GM23338 (cell line): ENCODE measurements around the gene MYO18B.

Experiments
- CREB1 ChIP-seq: fragments of 250-450 bp; sonication (Bioruptor Pico); IDR thresholded peaks from 2 replicates; pipeline ENCODE4 v1.5.0; 2020; ENCODE audit warnings: low read depth, mild to moderate bottlenecking, moderate library complexity
- CTCF ChIP-seq, 2 experiments: fragments of 200-600 bp in 1 of 2; sonication (generic) in 1 of 2; conservative IDR thresholded peaks; 2 replicates each; pipeline versions ENCODE4 v1.5.1 to v1.6.1; 2016 to 2017; ENCODE audit warnings: antibody characterized with exemption in 2 of 2, low read depth in 2 of 2, mild to moderate bottlenecking in 2 of 2, moderate library complexity in 1 of 2
- EZH2 ChIP-seq: fragments of 200-600 bp; sonication (generic); IDR thresholded peaks from one replicate; pipeline ENCODE4 v1.8.0; 2017; ENCODE audit warnings: antibody characterized with exemption, mild to moderate bottlenecking, low read depth; ENCODE audit not compliant: unreplicated experiment
- EZH2phosphoT487 ChIP-seq: fragments of 200-600 bp; sonication (generic); IDR thresholded peaks from one replicate; pipeline ENCODE4 v1.8.1; 2018; ENCODE audit warnings: antibody characterized with exemption; ENCODE audit not compliant: unreplicated experiment
- JUNB ChIP-seq: IDR thresholded peaks from one replicate; pipeline ENCODE4 v1.6.1; 2016; ENCODE audit warnings: antibody characterized with exemption; ENCODE audit not compliant: unreplicated experiment
- NANOG ChIP-seq: IDR thresholded peaks from 2 replicates; pipeline ENCODE4 v1.6.1; 2016; ENCODE audit warnings: antibody characterized with exemption, borderline replicate concordance
- POLR2AphosphoS5 ChIP-seq: IDR thresholded peaks from 2 replicates; pipeline ENCODE4 v1.6.1; 2016; ENCODE audit warnings: antibody characterized with exemption, low read depth
- REST ChIP-seq: IDR thresholded peaks from one replicate; pipeline ENCODE4 v1.6.1; 2018; ENCODE audit warnings: antibody characterized with exemption; ENCODE audit not compliant: unreplicated experiment
- STAT1 ChIP-seq: IDR thresholded peaks from one replicate; pipeline ENCODE4 v1.6.1; 2016; ENCODE audit warnings: antibody characterized with exemption; ENCODE audit not compliant: unreplicated experiment
- ZNF114 ChIP-seq: fragments of 250-450 bp; sonication (Bioruptor Pico); IDR thresholded peaks from 2 replicates; pipeline ENCODE4 v1.5.0; 2020; ENCODE audit warnings: mild to moderate bottlenecking, moderate library complexity
- ZNF331 ChIP-seq: fragments of 250-450 bp; sonication (Bioruptor Pico); IDR thresholded peaks from 2 replicates; pipeline ENCODE4 v1.5.0; 2020; ENCODE audit warnings: low read depth, mild to moderate bottlenecking, moderate library complexity
- ZNF462 ChIP-seq: fragments of 250-450 bp; sonication (Bioruptor Pico); IDR thresholded peaks from 2 replicates; pipeline ENCODE4 v1.5.0; 2020; ENCODE audit warnings: mild to moderate bottlenecking, moderate library complexity
- TF ChIP-seq, protein P1 (sequence below): IDR thresholded peaks from 2 replicates; pipeline ENCODE4 v1.6.1; 2016; ENCODE audit warnings: antibody characterized with exemption

- TF ChIP-seq CTCF (conservative IDR thresholded peaks at IDR 0.05; ENCODE audit: low read depth in 2 of 2): no peak
- TF ChIP-seq REST: no peak
- TF ChIP-seq EZH2: no peak
- no peak for TF ChIP-seq POLR2AphosphoS5
- no peak for TF ChIP-seq EZH2phosphoT487
- no peak for TF ChIP-seq JUNB
- no peak for TF ChIP-seq ZNF331 (CRISPR knock-in tag)
- no peak for TF ChIP-seq CREB1 (CRISPR knock-in tag)
- TF ChIP-seq, protein P1, sequence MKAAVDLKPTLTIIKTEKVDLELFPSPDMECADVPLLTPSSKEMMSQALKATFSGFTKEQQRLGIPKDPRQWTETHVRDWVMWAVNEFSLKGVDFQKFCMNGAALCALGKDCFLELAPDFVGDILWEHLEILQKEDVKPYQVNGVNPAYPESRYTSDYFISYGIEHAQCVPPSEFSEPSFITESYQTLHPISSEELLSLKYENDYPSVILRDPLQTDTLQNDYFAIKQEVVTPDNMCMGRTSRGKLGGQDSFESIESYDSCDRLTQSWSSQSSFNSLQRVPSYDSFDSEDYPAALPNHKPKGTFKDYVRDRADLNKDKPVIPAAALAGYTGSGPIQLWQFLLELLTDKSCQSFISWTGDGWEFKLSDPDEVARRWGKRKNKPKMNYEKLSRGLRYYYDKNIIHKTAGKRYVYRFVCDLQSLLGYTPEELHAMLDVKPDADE: no peak
- TF ChIP-seq ZNF114 (CRISPR knock-in tag): no peak
- TF ChIP-seq NANOG: no peak
- no peak for TF ChIP-seq STAT1
- TF ChIP-seq ZNF462 (CRISPR knock-in tag): no peak
Measured at GRCh38 chr22:25996669-25997068, 254.7 kb downstream of the MYO18B start.
